NCI-H2107 treated with DMSO at 0.1 percent for 48 hours (cell line): ENCODE measurements around the gene TM2D3.

Experiments
- DNase-seq: peaks from one replicate; lab custom pipeline; 2025; ENCODE audit not compliant: unreplicated experiment; lab: John Stamatoyannopoulos, UW

TM2D3 gene

GRCh38 chr15:101652098-101652785 is at the start of gene TM2D3:
Gene TM2D3 (minus strand): TSS chr15:101652381. CDS start chr15:101652361, 20 bp downstream.
- DNase-seq = peak; percentile 40

GRCh38 chr15:101698314-101698713 is 46.1 kb upstream of the TM2D3 start:
- DNase-seq = no peak

DNA sequence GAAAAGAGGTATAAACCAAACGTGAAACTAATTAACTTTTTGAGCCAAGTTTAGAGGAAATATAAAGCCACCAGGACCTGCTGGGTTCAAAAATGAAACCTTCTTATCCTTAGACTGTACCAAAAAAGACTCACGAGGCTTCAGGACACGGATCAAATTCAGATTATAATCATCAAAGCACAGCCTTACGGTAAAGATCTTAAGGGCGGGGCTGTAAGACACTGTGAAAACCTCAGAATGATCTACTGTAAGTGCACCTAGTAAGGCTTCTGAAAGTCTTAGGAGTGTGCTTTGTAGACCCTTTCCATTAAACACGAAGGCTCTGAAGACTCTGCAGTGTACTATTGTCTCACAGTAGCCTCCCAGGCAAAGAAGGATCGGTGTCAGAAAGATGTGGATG is 45.3 kb upstream of the TM2D3 start:
- DNase-seq = no peak

- DNase-seq = no peak
Measured at GRCh38 chr15:101696829-101697228, 44.6 kb upstream of the TM2D3 start.

- DNase-seq = no peak
Measured at GRCh38 chr15:101694261-101694660, 42.1 kb upstream of the TM2D3 start.

DNA sequence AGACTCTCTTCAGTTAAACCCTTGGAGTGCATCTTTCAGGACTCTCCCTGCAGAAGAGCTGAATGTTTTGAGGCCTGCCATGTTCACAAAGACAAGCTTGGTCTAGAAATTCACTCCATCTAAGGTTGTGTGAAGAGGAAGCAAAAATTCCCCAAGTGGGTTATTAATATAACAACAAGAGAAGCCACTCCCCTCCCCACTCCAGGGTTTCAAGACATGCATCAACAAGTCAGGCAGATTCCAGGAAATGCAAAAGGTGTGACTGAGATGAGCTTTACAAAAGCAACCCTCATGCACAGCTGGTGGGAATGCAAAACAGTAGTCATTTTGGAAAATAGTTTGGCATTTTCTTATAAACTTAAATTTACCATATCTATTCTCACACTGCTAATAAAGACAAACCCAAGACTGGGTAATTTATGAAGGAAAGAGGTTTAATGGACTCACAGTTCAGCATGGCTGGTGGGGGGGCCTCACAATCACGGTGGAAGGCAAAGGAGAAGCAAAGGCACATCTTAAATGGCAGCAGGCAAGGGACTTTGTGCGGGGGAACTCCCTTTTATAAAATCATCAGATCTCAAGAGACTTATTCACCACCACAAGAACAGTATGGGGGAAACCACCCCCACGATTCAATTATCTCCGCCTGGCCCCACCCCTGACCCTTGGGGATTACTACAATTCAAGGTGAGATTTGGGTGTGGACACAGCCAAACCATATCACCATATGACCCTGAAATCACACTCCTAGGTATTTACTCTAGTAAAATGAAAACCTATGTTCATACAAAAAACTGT is 40.8 kb upstream of the TM2D3 start:
- DNase-seq = no peak

- DNase-seq = no peak
Measured at GRCh38 chr15:101689901-101690300, 37.7 kb upstream of the TM2D3 start.

- no peak for DNase-seq
Measured at GRCh38 chr15:101686718-101687117, 34.5 kb upstream of the TM2D3 start.

GRCh38 chr15:101684877-101685276 is 32.7 kb upstream of the TM2D3 start:
- no peak for DNase-seq

DNA sequence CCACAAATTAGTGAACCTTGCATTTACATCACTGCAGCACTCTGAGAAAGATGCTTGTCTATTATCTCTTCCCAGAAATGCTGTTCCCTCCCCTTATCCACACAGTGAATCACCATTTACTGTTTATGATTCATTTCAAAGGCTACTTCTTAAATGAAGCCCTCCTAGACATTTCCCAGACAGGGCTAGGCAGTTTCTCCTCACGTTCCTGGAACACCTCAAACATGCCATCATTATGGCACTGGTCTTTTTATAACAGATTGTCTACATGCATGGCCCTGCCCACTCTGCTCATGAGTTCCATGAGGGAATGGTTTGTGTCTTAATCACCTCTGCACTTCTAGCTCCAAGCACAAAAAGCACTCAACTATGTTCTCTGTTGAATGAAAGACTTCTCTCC is 32.2 kb upstream of the TM2D3 start:
- DNase-seq = no peak

DNA sequence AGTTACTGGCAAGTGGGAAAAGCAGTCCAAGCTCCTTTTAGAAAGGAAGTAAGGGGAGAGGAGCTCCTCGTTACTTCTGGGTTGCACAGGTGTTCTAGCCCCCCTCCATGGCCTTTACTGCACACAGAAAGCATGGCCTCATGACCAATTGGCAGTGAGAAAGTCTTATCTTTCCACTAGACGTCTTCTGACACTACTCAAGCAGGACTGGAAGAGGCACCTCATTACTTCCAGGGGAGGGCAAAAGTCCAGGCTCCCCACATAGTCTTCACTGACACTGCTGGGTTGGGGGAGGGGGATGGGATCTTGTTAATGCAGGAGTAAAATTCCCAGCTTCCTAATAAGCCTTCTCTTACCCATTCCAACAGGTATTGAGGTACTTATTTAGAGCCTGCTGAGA is 27.6 kb upstream of the TM2D3 start:
- DNase-seq = no peak

GRCh38 chr15:101676921-101677329 is 24.7 kb upstream of the TM2D3 start:
- no peak for DNase-seq

DNA sequence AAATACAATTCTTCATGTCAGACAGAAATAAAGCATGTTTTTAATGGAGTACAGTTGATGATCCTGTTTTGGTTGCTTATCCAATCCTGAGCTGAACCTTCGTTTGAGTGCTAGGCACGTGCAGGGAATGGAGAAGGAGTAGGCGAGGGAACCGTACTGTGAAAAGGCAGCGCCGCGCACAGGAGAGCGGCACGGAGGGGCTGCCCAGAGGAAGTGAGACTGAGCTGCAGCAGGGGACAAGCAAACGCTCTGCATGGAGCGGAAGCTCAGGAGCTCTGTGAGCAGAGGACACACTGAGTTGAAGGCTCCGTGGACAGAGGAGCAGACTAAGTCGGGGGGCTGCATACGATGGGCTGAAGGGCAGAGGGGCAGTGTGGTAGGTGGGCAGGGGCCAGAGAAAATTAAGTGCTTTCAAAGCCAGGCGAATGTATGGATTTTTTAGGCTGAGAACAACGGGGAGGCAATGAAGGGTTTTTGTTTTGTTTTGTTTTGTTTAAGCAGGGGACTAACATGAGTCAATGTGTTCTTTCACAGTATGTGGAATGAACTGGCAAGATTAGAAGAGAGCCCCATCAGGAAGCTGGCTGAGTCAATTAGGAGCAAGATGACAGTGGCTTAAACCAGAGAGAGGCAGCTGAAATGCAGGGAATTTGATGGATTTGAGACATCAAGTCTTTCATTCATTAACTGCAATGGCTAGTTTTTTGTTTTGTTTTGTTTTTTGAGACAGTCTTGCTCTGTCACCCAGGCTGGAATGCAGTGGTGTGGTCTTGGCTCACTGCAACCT is 23.8 kb upstream of the TM2D3 start:
- DNase-seq = no peak

- no peak for DNase-seq
Measured at GRCh38 chr15:101675015-101675414, 22.8 kb upstream of the TM2D3 start.

DNA sequence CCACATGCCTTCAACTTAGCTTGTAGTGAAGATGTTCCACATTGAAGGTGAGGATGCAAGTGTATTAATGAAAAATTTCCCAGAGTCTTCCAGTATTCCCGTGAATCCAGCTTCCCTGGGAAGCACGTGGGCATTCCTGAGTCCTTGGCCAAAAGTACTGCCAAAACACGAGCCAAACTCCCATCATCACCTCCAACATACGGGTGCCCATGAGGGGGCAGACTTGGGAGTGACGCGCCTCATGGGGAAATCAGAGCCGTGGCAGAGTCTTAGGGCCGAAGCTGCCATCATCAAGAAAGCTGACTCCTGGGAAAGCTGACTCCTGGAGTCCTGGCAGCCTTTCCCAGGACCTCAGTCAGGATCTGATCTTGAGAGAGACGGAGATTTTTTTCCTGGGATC is 20.1 kb upstream of the TM2D3 start:
- no peak for DNase-seq

GRCh38 chr15:101669744-101670143 is 17.6 kb upstream of the TM2D3 start:
- DNase-seq = no peak

- DNase-seq = no peak
Measured at GRCh38 chr15:101667881-101668280, 15.7 kb upstream of the TM2D3 start.

DNA sequence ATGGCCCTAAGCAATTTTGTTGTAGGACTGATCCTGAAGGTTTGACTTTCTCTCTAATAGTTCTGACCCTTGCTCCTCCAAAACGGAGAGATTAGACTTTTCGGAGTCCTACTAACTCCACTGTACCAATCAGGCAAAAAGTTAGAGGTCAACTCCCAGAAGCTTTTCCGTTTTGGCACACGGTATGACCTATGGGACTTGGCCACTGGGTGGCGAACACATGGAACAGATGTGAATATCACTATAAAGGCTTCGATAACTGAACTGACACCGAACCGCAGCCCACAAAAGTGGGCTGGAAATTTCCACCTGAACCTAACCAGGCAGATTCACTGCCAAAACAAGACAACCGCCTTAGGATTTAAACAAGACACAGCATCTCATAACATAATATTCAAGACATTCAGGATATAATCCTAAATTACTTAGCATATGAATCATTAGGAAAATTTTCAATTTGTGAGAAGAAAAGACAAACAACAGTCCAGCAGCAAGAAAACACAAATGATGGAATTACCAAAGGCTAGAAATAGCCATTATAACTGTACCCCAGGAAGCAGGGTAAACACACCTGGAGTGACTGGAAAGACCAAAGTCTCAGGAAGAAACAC is 12.2 kb upstream of the TM2D3 start:
- DNase-seq = no peak

DNA sequence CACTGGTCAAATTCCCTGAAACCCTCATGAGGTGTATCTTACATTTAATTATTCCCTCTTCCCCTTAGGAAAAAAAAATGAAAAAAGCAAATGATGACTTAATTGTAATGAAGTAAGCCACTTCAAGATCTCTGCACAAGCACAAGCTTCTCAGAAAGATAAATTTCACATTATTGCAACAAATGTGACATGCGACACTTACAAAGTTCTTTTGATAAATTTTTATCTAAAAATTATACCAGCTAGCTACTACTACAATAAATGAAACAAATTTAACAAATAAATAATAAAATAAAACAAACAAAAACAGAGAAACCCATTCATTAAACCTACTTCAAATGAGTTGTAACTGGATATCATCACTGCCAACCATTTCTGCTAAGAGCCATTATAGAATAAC is 10.0 kb upstream of the TM2D3 start:
- no peak for DNase-seq

GRCh38 chr15:101660005-101660404 is 7.8 kb upstream of the TM2D3 start:
- no peak for DNase-seq
